C1 segment of cervical spinal cord (tissue), 14 donors: ENCODE measurements around the gene SPDYE3.
"Not testable (repeated sequence)": the region's sequence is repeated elsewhere in the genome, so short reads cannot be mapped to it uniquely, and the experiment has no call there.

ENCODE experiments used
- DNase-seq, 14 donors: peaks; one replicate each; lab custom pipeline; 2025; lab: John Stamatoyannopoulos, UW

SPDYE3 gene

GRCh38 chr7:100288258-100288657 lies 19.2 kb upstream of the SPDYE3 start:
- DNase-seq = not testable (repeated sequence)

GRCh38 chr7:100292162-100292561 lies 15.3 kb upstream of the SPDYE3 start:
- DNase-seq = not testable (repeated sequence)

- not testable (repeated sequence) for DNase-seq
Measured at GRCh38 chr7:100295269-100295668, 12.2 kb upstream of the SPDYE3 start.

GRCh38 chr7:100297852-100298631 lies 9.5 kb upstream of the SPDYE3 start:
- not testable (repeated sequence) for DNase-seq

- not testable (repeated sequence) for DNase-seq
Measured at GRCh38 chr7:100298632-100298895, 8.9 kb upstream of the SPDYE3 start.

- DNase-seq = not testable (repeated sequence)
Measured at GRCh38 chr7:100304526-100304925, 3.0 kb upstream of the SPDYE3 start.

- not testable (repeated sequence) for DNase-seq
Measured at GRCh38 chr7:100318329-100318728, 10.8 kb downstream of the SPDYE3 start.

- DNase-seq = not testable (repeated sequence)
Measured at GRCh38 chr7:100321648-100322047, 14.1 kb downstream of the SPDYE3 start.

- DNase-seq = not testable (repeated sequence)
Measured at GRCh38 chr7:100324194-100324593, 16.7 kb downstream of the SPDYE3 start.

- DNase-seq = not testable (repeated sequence)
Measured at GRCh38 chr7:100325671-100326070, 18.2 kb downstream of the SPDYE3 start.

- DNase-seq = not testable (repeated sequence)
Measured at GRCh38 chr7:100326914-100327313, 19.4 kb downstream of the SPDYE3 start.

GRCh38 chr7:100335566-100336466 lies 28.3 kb downstream of the SPDYE3 start:
- peak; percentile 60 to 96 (median 90) for DNase-seq

GRCh38 chr7:100338083-100338696 lies 30.7 kb downstream of the SPDYE3 start:
- DNase-seq = not testable (repeated sequence)

GRCh38 chr7:100341286-100341685 lies 33.8 kb downstream of the SPDYE3 start:
- not testable (repeated sequence) for DNase-seq

GRCh38 chr7:100342765-100343164 lies 35.3 kb downstream of the SPDYE3 start:
- DNase-seq = peak in 5 of 14 donors; percentile 5 to 83 (median 10)

- DNase-seq = not testable (repeated sequence)
Measured at GRCh38 chr7:100344124-100344559, 36.6 kb downstream of the SPDYE3 start.

- DNase-seq = peak in 4 of 14 donors; percentile 5 to 28 (median 16)
Measured at GRCh38 chr7:100344560-100345287, 37.2 kb downstream of the SPDYE3 start.

- peak in 12 of 14 donors; percentile 9 to 70 (median 58) for DNase-seq
Measured at GRCh38 chr7:100345288-100345672, 37.8 kb downstream of the SPDYE3 start.

GRCh38 chr7:100346921-100347320 lies 39.4 kb downstream of the SPDYE3 start:
- DNase-seq = no peak

- DNase-seq = no peak
Measured at GRCh38 chr7:100348805-100349204, 41.3 kb downstream of the SPDYE3 start.

- DNase-seq = no peak
Measured at GRCh38 chr7:100349757-100350156, 42.3 kb downstream of the SPDYE3 start.
